Measurements from ENCODE around the gene SH3GL2.

The SH3GL2 gene

DNA sequence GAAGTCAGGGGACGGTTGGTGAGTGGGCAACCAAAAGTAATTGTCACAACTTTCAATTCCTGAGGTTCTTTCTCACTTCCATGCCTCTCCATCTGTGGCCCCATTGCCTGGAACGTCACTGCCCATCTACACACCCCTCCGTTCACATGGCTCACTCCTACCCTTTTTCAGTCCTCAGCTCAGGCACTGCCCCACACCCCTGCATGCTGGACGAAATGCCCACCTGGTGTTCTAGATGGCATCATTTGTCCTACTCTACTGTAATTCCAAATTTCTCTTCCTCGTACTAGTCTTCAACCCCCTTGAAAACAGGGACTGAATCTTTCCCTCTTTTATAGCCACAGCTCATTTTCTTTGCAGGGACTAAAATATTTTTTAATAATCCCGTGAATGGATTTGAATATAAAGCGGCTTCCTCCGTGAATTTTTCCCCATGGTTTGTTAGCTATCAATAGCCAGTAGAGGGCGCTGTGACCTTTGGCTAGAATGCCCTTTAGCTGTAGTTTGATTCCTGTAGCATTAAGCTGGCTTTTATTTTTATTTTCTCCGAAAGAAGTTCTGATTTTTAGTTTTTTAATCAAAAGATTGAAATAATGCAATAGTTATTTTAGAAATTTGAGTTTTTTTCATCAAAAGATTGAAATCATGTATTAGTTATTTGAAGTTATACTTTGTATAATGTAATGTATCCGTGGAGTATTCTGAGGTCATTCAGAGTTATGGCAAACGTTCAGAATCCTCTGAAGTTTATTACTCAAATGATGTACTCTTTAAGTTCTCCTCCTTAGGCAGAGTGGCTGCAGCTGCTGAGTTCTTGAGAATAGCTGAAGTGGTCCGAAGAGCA is 232.1 kb downstream of the SH3GL2 start:
- Histone ChIP-seq H3K27me3 (ENCODE audit: insufficient read depth, low read length) (no peaks in the 10 kb centered on the region), H3K36me3 (ENCODE audit: insufficient read depth, low read length) (no peaks in the 10 kb centered on the region), H3K4me3 (ENCODE audit: low read length) (peak overlapping the region; percentile 40), H3K27ac (ENCODE audit: low read depth, low read length) (no peak overlapping the region), H3K9me3 (ENCODE audit: insufficient read depth, low read depth, low read length) (no peaks in the 10 kb centered on the region), H3K4me1 (ENCODE audit: insufficient read depth, low read length) (peaks cover 5% of the 10 kb centered on the region), H3K9ac (ENCODE audit: low read depth, low read length) (no peak overlapping the region)
- 36% methylated on average over 13 of the region's 13 CpGs for WGBS

DNA sequence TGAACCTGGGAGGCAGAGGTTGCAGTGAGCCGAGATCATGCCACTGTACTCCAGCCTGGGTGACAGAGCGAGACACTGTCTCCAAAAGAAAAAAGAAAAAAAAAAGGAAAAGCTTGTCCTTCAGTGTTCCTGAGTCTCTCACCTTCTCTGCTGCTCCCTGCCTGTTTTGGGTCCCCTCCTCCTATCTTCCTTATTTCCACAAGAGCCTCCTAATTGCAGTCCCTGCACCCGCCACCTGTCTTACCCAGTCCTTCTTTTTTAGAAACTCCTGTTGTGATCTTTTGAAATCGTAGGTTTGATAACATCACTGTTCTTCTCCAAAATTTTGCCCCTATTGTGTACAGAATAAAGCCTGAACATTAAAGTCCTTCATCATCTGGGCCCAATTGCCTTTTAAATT is 234.9 kb downstream of the SH3GL2 start:
- Histone ChIP-seq H3K9me3 (ENCODE audit: insufficient read depth, low read depth, low read length) (no peaks in the 10 kb centered on the region), H3K4me3 (ENCODE audit: low read length) (no peak overlapping the region), H3K36me3 (ENCODE audit: insufficient read depth, low read length) (no peaks in the 10 kb centered on the region), H3K27me3 (ENCODE audit: insufficient read depth, low read length) (no peaks in the 10 kb centered on the region), H3K9ac (ENCODE audit: low read depth, low read length) (no peak overlapping the region), H3K27ac (ENCODE audit: low read depth, low read length) (no peak overlapping the region), H3K4me1 (ENCODE audit: insufficient read depth, low read length) (peaks cover 5% of the 10 kb centered on the region)
- WGBS = 91% methylated on average over 4 of the region's 4 CpGs

DNA sequence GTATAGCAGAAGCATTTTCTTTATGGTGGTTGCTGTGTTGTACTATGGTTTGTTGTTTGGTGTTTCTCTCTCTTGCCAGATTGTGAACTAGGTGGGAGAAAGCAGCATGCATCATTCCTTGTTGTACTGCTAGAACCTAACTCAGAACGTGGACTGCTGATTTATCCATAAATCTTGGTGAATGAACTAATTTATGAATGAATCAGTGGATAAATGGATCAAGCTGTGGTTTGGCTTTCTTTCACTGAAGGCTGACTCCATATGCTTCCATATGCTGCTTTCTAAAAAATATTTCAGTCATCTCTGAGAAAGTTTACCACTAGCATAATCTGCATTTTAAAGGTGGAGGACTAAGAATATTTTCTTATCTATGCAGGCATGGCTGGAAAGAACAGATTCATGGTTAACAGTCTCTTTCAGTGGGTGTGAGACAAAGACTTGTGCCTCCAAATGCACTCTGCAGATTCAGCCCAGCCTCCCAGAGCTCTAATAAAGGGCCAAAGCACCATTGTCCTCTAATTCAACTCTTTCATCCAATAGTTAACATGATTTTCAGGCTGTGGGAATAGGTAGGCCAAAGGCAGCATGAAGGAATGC is 237.7 kb downstream of the SH3GL2 start:
- no peaks in the 10 kb centered on the region for H3K27me3 ChIP-seq (ENCODE audit: insufficient read depth, low read length)
- H3K36me3 ChIP-seq (ENCODE audit: insufficient read depth, low read length) = no peaks in the 10 kb centered on the region
- H3K9ac ChIP-seq (ENCODE audit: low read depth, low read length) = no peak overlapping the region
- no peaks in the 10 kb centered on the region for H3K9me3 ChIP-seq (ENCODE audit: insufficient read depth, low read depth, low read length)
- no peak overlapping the region for H3K4me3 ChIP-seq (ENCODE audit: low read length)
- no peaks in the 10 kb centered on the region for H3K4me1 ChIP-seq (ENCODE audit: insufficient read depth, low read length)
- WGBS = 82% methylated on average over 1 of the region's 1 CpG
- no peak overlapping the region for H3K27ac ChIP-seq (ENCODE audit: low read depth, low read length)

DNA sequence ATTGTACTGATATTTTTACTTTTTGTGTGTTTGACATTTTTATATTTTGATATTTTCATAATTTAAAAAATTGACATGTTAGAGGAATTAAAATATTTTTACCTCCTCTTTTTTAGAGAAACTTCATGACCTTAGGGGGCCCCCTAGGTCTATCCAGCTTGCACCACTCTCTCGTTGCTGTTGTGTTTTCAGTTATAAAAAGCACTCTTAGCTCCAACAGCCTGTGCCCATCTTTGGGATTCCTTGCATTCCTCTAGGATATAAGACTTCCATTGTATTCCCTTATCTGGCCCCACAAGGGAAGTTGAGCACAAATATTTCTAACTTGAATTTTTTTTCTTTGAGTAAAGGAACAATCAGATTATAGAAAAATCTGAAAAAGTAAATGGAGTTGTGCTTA is 245.3 kb downstream of the SH3GL2 start:
- Histone ChIP-seq H3K27ac (ENCODE audit: low read depth, low read length) (no peak overlapping the region), H3K27me3 (ENCODE audit: insufficient read depth, low read length) (no peaks in the 10 kb centered on the region), H3K4me3 (ENCODE audit: low read length) (no peak overlapping the region), H3K4me1 (ENCODE audit: insufficient read depth, low read length) (0 out of 2 replicates have a peak, but pooled peaks cover 5% of the 10 kb centered on the region), H3K36me3 (ENCODE audit: insufficient read depth, low read length) (no peaks in the 10 kb centered on the region), H3K9me3 (ENCODE audit: insufficient read depth, low read depth, low read length) (no peaks in the 10 kb centered on the region), H3K9ac (ENCODE audit: low read depth, low read length) (no peak overlapping the region)
- 74% methylated on average over 1 of the region's 1 CpG for WGBS

DNA sequence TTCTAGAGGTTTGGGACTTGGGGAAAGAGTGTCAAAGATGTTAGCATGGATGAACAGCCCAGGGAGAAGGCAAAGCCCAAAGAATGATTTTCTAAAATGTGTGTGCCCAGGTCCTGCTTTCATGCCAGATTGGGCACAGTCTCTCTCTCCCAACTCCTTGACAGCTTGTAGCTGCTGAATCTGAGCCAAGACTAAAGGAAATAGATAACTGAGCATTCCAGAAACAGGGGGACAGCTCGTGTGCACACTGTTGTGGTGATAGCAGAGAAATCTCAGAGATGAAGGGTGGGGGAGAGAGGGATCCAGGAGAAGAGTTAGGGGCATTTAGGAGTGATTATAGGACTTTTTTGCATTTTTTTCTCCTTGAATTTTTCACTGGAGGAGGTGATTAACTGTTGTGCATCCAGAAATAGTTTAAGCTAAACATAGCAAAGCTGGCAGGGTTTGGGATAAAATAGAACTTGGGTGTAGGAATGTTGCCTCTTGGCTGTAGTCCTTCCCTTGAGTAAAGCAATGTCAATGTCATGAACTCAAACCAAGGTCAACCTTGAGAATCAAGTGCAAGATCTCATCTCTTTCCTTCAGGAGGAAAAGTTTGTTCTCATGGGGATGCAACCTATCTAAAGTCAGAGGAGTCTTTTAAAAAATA is 245.9 kb downstream of the SH3GL2 start:
- Histone ChIP-seq H3K9me3 (ENCODE audit: insufficient read depth, low read depth, low read length) (no peaks in the 10 kb centered on the region), H3K27me3 (ENCODE audit: insufficient read depth, low read length) (no peaks in the 10 kb centered on the region), H3K36me3 (ENCODE audit: insufficient read depth, low read length) (no peaks in the 10 kb centered on the region), H3K27ac (ENCODE audit: low read depth, low read length) (no peak overlapping the region), H3K4me1 (ENCODE audit: insufficient read depth, low read length) (0 out of 2 replicates have a peak, but pooled peaks cover 7% of the 10 kb centered on the region), H3K9ac (ENCODE audit: low read depth, low read length) (no peak overlapping the region), H3K4me3 (ENCODE audit: low read length) (no peak overlapping the region)
- WGBS = 73% methylated on average over 1 of the region's 1 CpG

DNA sequence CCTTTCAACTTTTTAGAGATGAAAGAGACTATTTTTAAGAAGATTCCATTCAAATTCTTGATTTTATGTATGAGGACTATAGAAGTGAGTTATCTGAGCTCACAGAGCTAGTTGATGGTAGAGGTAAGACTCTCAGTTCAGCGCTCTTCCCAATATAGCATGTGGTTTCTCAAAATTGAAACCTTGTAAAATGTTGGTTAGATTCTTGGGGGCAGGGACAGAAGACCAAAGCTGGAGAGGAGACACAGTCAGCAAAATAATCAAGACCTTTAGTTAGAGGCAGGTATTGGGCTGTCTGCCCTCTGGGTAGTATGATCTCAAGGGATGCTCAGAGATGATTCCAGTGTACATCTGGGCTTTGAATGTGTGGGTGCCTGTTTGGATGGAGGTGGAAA is 246.4 kb downstream of the SH3GL2 start:
- H3K36me3 ChIP-seq (ENCODE audit: insufficient read depth, low read length) = no peaks in the 10 kb centered on the region
- WGBS = 94% methylated on average over 1 of the region's 1 CpG
- H3K4me3 ChIP-seq (ENCODE audit: low read length) = no peak overlapping the region
- no peak overlapping the region for H3K9ac ChIP-seq (ENCODE audit: low read depth, low read length)
- 0 out of 2 replicates have a peak, but pooled peaks cover 8% of the 10 kb centered on the region for H3K4me1 ChIP-seq (ENCODE audit: insufficient read depth, low read length)
- H3K27me3 ChIP-seq (ENCODE audit: insufficient read depth, low read length) = no peaks in the 10 kb centered on the region
- no peaks in the 10 kb centered on the region for H3K9me3 ChIP-seq (ENCODE audit: insufficient read depth, low read depth, low read length)
- H3K27ac ChIP-seq (ENCODE audit: low read depth, low read length) = no peak overlapping the region

DNA sequence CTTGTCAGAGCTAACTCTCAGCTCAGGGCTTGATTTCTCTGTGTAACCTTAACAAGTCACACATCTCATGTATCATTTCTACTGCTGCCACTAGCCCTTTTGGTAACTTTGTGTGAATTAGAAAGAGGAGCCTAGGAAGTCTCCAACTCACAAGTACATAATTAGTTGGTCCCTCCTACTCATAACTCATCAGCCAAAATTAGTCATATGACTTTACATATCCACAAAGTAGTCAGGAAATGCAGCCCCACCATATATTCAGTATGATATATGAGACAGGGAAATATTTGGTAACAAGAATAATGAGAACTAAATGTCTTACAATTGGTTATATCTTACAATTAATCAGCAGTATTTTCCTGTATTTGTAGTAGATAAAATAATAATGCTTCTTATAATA is 250.2 kb downstream of the SH3GL2 start:
- H3K4me3 ChIP-seq (ENCODE audit: low read length) = no peak overlapping the region
- no peak overlapping the region for H3K9ac ChIP-seq (ENCODE audit: low read depth, low read length)
- no peaks in the 10 kb centered on the region for H3K36me3 ChIP-seq (ENCODE audit: insufficient read depth, low read length)
- H3K9me3 ChIP-seq (ENCODE audit: insufficient read depth, low read depth, low read length) = no peaks in the 10 kb centered on the region
- H3K27me3 ChIP-seq (ENCODE audit: insufficient read depth, low read length) = no peaks in the 10 kb centered on the region
- no peak overlapping the region for H3K27ac ChIP-seq (ENCODE audit: low read depth, low read length)
- H3K4me1 ChIP-seq (ENCODE audit: insufficient read depth, low read length) = 0 out of 2 replicates have a peak, but pooled peaks cover 8% of the 10 kb centered on the region

DNA sequence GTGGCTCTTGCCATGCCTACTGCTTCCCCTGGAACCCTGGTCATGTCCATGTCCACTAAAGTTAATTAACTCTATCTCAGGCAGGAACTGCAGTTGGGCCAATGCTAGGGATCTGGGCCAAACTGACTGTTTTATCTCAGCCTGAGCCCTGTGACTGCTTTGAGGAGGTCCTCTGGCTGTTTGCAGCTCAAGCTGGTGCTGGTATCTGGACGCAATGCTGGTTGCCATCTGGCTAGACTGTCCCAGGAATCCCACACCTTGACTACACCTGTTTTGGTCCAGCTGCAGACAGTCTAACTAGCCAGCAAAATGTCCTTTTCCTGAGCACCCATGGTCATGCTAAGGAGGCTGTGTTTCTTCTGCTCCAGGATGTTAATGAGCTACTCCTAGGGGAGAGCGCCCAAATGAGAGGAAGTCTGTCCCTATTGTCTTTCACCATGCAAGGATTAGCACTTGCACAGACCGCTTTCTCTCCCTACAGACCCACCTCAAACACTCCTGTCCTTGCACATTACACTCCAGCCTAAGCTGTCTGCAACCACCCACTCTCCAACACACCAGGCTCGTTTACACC is 251.0 kb downstream of the SH3GL2 start:
- 66% methylated on average over 4 of the region's 4 CpGs for WGBS
- Histone ChIP-seq H3K27ac (ENCODE audit: low read depth, low read length) (no peak overlapping the region), H3K9me3 (ENCODE audit: insufficient read depth, low read depth, low read length) (no peaks in the 10 kb centered on the region), H3K4me3 (ENCODE audit: low read length) (no peak overlapping the region), H3K4me1 (ENCODE audit: insufficient read depth, low read length) (0 out of 2 replicates have a peak, but pooled peaks cover 3% of the 10 kb centered on the region), H3K27me3 (ENCODE audit: insufficient read depth, low read length) (no peaks in the 10 kb centered on the region), H3K9ac (ENCODE audit: low read depth, low read length) (no peak overlapping the region), H3K36me3 (ENCODE audit: insufficient read depth, low read length) (no peaks in the 10 kb centered on the region)

DNA sequence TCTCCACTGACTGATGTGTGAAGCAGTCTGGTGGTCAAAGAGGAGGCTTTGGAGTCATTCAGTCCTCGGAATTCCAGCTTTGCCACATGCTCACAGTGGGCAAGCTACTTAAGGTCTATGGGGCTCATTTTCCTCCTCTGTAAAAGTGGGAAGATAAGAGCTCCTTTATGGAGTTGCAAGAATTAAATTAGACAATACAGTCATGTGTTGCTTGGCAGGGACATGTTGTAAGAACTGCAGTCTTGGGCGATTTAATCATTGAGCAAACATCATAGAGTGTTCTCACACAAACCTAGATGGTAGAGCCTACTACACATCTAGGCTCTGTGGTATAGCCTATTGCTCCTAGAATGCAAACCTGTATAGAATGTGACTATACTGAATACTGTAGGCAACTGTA is 253.9 kb downstream of the SH3GL2 start:
- 47% methylated on average over 2 of the region's 2 CpGs for WGBS
- Histone ChIP-seq H3K9ac (ENCODE audit: low read depth, low read length) (no peak overlapping the region), H3K27ac (ENCODE audit: low read depth, low read length) (no peak overlapping the region), H3K27me3 (ENCODE audit: insufficient read depth, low read length) (no peaks in the 10 kb centered on the region), H3K9me3 (ENCODE audit: insufficient read depth, low read depth, low read length) (no peaks in the 10 kb centered on the region), H3K4me1 (ENCODE audit: insufficient read depth, low read length) (0 out of 2 replicates have a peak, but pooled peaks cover 3% of the 10 kb centered on the region), H3K4me3 (ENCODE audit: low read length) (no peak overlapping the region), H3K36me3 (ENCODE audit: insufficient read depth, low read length) (no peaks in the 10 kb centered on the region)

DNA sequence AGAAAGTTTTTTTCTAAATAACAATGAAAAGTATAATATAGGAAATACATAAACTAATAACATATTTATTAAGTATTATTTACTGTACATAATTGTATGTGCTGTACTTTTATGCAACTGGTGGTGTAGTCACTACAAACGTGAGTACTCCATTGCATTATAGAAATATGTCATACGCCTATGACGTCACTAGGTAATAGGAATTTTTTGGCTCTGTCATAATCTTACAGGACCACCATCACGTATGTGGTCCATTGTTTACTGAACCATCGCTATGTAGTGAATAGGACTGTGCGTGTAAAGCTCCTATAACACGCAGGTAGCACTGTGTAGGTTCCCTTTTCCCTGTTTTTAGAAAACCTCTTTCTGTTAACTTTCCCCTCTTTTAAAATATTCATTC is 255.0 kb downstream of the SH3GL2 start:
- H3K36me3 ChIP-seq (ENCODE audit: insufficient read depth, low read length) = no peaks in the 10 kb centered on the region
- H3K9ac ChIP-seq (ENCODE audit: low read depth, low read length) = no peak overlapping the region
- H3K4me3 ChIP-seq (ENCODE audit: low read length) = no peak overlapping the region
- H3K9me3 ChIP-seq (ENCODE audit: insufficient read depth, low read depth, low read length) = no peaks in the 10 kb centered on the region
- WGBS = 94% methylated on average over 7 of the region's 7 CpGs
- H3K27ac ChIP-seq (ENCODE audit: low read depth, low read length) = no peak overlapping the region
- no peaks in the 10 kb centered on the region for H3K27me3 ChIP-seq (ENCODE audit: insufficient read depth, low read length)
- H3K4me1 ChIP-seq (ENCODE audit: insufficient read depth, low read length) = 0 out of 2 replicates have a peak, but pooled peaks cover 3% of the 10 kb centered on the region

DNA sequence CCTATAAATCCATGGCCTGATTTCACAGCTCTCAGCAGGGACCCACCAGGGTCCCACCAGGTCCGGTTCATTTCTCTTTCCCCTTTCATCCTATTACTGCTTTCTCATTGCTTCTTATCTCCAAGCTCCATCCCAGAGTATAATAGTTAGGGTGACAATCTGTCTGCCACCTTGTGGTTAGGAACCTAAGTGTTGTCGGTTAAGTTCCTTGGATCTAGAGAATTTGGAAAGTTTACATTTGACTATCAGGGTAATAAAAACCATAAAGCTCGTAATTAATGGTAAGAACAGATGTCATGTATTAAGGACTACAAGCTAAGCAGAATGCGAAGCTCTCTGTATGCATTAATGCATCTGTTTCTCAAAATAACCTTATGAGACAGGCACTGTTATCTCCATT is 259.1 kb downstream of the SH3GL2 start:
- no peak overlapping the region for H3K4me3 ChIP-seq (ENCODE audit: low read length)
- 90% methylated on average over 4 of the region's 4 CpGs for WGBS
- H3K9me3 ChIP-seq (ENCODE audit: insufficient read depth, low read depth, low read length) = no peaks in the 10 kb centered on the region
- H3K27ac ChIP-seq (ENCODE audit: low read depth, low read length) = no peak overlapping the region
- H3K9ac ChIP-seq (ENCODE audit: low read depth, low read length) = no peak overlapping the region
- H3K4me1 ChIP-seq (ENCODE audit: insufficient read depth, low read length) = no peaks in the 10 kb centered on the region
- no peaks in the 10 kb centered on the region for H3K36me3 ChIP-seq (ENCODE audit: insufficient read depth, low read length)
- no peaks in the 10 kb centered on the region for H3K27me3 ChIP-seq (ENCODE audit: insufficient read depth, low read length)
